NCI-H524 (cell line): ENCODE measurements around the gene UAP1L1.
A peak's percentile ranks its signal among the peaks of the same experiment; 100 is the strongest.

Experiments used
- DNase-seq, 2 experiments: peaks; one replicate each; lab custom pipeline; 2025; lab: John Stamatoyannopoulos, UW

Gene UAP1L1

DNA sequence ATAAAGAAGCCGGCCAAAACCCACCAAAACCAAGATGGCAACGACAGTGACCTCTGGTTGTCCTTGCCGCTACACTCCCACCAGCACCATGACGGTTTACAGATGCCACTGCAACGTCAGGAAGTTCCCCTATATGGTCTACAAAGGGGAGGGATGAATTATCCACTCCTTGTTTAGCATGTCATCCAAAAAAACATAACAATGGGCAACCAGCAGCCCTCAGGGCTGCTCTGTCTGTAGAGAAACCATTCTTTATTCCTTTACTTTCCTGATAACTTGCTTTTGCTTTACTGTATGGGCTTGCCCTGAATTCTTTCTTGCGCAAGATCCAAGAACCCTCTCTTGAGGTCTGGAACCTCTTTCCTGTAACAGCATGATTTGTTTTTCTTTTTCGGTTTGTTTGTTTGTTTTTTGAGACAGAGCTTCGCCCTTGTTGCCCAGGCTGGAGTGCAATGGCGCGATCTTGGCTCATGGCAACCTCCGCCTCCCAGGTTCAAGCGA is 2.0 kb upstream of the UAP1L1 start:
- DNase-seq, result no peak

DNA sequence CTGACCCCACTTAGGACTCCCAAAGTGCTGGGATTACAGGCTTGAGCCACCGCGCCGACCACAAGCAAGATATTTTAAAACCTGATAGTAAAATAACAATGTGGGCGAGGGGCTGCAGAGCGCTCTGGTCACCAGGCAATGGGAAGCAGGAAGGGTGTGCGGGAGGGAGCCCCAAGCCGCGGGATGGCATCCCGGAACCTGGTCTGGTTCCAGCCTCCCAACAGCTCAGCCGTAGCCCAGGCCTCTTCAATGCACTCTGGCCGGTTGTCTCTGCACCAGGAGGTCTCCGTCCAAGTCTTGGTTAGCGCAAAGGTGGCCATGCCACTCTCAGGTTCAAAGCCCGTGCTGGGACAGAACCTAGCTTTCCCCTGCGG is 694 bp upstream of the UAP1L1 start:
- DNase-seq, result no peak

DNA sequence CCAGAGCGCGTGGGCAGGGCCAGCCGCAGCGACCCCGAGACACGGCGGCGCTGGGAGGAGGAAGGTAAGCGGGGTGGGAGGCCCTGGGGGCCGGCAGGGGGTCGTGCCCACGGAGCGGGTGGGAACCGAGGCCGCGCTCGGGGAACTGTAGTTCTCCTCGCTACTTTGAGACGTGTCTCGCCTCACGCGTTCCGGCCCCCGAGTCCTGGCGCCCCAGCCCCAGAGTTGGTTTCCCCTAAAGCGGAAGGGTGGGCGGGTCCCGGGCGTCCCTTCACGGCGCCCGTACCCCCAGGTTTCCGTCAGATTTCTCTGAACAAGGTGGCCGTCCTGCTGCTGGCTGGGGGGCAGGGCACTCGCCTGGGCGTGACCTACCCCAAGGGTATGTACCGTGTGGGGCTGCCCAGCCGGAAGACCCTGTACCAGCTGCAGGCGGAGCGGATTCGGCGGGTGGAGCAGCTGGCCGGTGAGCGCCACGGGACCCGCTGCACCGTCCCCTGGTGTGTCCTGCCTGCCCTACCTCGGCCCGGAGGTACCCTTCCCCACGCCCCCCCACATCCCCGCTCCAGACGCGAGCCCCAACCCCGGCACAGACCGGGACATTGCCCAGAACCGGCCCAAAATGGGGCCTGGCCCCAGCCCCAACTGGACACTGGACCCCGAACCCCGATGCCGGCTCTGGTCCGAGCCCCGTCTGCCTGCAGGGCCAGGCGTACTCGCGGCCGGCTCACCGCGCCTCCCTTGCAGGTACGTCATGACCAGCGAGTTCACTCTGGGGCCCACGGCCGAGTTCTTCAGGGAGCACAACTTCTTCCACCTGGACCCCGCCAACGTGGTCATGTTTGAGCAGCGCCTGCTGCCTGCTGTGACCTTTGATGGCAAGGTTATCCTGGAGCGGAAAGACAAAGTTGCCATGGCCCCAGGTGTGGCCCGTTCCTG is 709 bp downstream of the UAP1L1 start:
- peak in 1 of 2 experiments; percentile 31 for DNase-seq

DNA sequence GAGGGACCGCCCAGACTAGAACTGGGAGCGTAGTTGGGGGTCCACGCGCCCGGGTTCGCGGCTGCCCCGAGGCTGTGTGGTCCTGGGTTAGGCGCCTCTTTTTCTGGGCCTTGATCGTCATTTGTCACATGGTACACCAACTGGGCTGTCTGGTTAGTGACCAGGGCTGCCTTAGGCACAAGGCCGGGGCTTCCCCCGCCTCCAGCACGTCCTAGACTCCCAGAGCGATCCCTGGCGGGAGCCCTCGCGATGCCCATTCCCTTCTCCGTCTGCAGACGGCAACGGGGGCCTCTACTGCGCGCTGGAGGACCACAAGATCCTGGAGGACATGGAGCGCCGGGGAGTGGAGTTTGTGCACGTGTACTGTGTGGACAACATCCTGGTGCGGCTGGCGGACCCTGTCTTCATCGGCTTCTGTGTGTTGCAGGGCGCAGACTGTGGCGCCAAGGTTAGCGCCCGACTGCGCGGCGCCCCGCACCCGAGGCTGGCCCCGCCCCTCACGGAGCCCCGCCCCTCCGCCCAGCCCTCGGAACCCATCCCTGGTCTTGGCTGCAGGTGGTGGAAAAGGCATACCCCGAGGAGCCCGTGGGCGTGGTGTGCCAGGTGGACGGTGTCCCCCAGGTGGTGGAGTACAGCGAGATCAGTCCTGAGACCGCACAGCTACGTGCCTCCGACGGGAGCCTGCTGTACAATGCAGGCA is 1.5 kb downstream of the UAP1L1 start:
- no peak for DNase-seq

DNA sequence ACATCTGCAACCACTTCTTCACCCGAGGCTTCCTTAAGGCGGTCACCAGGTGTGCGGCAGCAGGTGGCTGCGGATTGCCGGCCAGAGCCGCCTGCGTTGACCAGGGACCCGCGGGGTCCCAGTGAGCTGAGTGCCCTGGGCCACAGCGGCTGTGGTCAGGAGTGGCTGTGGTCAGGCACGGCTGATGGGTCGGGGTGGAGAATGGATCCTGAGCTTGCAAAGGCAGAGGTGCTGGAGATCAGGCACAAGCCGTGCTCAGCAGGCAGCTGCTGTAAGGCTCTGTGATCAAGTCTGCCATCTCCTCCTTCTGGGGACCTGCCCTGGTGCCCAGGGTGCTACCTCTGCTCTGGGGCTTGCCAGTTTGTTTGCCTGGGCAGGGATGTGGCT is 2.1 kb downstream of the UAP1L1 start:
- DNase-seq, result no peak

DNA sequence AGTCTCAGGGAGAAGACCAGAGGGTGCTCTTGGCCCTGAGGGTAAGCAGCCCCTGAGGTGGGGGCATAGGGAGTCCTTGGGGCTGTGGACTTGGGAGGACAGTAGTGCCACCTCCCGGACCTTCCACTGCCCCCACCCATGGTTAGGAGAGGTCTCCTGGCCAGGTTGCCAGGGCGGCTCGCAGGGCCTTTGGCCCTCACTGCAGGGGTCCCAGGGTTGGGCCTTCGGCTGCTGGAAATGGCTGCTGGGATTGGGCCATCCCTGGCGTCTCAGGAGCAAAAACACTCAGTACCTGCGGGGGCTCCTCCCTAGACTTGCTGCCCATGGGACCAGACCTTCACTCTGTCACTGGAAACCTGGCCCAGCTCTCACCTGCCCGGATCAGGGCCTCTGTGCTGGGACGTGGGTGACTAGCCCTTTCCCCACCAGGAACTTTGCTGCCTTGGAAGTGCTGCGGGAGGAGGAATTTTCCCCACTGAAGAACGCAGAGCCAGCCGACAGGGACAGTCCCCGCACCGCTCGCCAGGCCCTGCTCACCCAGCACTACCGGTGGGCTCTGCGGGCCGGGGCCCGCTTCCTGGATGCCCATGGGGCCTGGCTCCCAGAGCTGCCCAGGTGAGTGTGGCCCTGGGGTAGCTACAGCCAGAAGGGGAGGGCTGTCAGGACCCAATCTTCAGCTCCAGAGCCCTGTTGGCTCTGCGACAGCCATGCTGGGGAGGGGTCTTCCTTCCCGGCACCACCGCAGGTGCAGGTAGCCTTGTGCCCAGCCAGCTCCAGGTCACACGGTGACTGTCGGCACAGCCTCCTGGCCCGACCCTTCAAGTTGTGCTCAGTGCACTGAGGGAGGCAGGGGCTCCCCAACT is 3.2 kb downstream of the UAP1L1 start:
- no peak for DNase-seq

DNA sequence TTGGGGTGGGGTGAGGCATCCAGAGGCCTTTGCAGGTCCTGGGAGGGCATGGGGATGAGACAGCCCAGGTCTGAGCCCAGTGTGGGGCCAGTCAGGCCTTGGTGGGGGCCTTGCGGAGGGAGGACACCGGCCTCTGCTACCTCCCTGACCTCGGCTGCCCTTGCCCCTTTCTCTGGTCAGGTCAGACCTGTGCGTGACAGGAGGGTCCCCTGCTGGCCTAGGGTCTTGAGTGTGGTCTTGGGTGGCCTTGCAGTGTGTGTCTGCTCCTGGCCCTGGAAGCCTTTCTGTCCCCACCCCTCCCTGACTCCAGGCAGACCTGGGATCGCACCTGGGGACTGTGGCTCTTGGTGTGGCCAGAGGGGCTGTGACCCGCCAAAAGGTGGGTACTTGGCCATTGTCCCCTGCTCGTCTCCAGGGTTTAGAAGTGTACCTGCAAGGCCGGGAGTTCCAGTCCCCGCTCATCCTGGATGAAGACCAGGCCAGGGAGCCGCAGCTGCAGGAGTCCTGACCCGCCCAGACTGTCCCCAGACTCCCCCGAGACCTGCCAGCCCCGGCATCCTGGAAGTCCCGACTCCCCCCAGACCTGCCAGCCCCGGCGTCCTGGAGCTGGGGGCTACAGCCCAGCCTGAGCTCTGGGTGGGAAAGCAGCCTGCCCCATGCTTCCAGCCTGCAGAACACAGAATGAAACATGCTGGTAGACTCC is 5.1 kb downstream of the UAP1L1 start:
- DNase-seq, result no peak

DNA sequence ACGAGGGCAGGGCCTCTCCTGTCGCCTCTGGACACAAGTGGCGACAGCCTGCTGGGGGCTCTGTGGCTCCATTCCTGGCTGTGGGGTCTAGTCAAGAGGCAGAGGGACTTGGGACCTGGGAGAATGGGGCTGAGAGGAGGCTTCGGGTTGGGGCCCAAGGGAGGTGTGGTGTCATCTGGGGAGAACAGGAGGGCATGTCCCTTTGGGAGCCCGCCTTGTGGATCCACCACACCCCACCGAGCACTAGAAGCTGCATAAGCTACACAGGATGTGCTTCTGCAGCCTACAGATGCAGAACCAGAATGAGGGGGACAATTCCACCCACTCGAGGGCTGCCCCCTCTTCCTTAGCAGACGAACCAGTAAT is 5.6 kb downstream of the UAP1L1 start:
- no peak for DNase-seq

DNA sequence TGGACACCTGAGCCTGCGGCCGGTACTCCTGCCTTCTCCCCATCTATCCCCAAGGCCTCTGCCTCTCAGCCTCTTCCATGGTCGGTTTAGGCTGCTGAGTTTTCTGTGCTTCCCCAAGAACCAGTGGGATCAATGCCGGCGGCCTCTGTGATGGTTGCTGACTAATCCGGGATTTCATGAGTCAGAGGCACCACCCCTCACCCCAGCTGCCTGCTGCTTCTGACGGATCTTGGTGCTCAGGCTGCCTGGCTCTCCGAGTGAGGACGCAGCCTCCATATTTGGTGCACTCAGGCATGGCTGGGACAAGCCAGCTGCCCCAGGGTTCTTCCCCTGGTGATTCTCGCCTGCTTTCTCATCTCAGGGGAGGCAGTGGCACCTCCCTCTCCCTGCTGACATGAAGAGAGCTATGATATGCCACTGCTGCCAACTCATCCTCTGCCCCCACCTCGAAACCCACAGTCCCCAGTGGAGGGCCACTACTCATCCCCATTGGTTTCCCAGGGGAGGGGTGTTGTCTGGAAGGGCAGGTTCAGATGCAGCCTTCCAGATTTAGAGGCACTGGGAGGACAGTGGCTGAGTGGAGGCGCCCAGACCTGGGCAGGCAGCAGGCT is 6.2 kb downstream of the UAP1L1 start:
- DNase-seq, result peak; percentile 39 to 76

DNA sequence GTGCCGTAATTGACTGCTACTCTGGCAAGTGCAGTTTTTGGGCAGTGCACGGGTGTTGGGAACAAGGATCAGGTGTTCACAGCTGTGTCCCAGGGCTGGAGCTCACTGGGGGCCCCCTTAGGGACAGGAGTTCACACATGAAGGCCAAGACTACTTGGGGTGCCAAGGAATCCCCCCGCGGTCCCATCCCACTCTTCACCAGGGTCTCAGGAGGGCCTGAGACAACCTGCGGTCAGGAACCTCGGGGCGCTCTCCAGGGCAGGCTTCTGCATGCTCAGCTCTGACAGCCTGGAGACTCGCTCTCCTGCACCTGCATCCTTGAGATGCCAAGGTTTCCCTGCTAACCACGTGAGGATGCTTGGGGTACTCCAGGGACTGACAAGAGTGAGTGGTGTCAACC is 7.2 kb downstream of the UAP1L1 start:
- no peak for DNase-seq

DNA sequence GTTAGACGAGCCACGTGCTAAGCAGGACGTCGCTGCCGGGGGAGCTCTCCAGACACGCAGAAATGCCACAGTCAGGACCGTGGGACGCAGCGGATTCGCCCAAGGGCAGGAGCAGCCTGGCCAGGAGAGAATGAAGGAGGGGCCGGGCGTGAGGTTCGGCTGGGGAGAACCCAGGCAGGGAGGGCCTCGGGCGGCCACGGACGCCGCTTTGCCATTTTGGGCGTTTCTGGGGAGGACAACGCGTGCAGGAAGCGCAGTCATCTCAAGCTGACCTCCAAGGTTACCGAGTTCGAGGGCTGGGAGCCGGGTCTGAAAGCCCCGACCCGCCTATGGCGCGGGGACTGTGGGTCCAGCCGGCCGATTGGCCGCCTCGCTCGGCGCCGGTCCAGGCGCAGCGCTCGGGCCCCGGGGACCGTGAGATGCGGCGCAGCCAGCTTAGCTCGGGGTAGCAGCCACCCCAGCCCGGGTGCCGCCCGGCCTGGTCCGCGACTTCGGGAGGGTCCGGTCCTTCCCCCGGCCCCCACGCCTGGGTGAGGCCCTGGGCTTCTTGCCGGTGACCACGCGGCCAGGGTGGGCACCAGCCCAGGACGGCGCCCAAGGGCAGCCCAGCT is 8.7 kb downstream of the UAP1L1 start:
- no peak for DNase-seq

DNA sequence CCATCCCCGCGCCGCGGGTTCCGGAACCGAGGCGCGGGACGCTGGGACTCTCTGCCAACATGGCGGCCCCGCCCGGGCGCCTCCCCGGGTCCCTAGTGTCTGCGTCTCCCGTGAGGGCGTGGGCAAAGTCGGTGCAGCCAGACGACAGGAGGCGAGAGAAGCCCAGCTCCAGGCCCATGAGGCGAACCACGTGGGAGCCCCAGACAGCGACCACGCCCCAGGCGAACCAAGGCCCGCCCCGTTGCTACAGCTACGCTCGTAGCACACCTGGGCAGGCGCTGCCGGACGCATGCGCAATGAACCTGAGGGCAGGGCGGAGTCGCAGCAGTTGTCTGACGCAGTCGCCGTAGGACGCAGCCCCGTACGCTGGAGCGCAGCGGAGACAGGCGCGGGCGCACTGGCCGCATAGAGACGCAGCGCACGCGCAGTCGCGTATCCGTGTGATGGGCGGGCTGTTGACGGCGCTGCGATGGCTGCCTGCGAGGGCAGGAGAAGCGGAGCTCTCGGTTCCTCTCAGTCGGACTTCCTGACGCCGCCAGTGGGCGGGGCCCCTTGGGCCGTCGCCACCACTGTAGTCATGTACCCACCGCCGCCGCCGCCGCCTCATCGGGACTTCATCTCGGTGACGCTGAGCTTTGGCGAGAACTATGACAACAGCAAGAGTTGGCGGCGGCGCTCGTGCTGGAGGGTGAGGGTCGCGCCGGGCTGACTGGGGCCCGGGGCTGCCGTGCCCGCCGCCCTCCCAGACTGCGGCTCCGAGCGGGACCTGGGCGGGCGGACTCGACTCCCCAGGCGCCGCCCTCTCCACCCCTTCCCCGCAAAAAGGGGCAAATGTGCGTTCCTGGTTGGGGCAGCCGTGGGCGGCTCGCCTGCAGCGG is 9.5 kb downstream of the UAP1L1 start, which contains the start of gene MAN1B1:
Gene MAN1B1 (plus strand): TSS at position 455 of the 878 bp plus-strand sequence. CDS start 15 bp downstream, at position 470.
- DNase-seq, result peak; percentile 99 to 100

DNA sequence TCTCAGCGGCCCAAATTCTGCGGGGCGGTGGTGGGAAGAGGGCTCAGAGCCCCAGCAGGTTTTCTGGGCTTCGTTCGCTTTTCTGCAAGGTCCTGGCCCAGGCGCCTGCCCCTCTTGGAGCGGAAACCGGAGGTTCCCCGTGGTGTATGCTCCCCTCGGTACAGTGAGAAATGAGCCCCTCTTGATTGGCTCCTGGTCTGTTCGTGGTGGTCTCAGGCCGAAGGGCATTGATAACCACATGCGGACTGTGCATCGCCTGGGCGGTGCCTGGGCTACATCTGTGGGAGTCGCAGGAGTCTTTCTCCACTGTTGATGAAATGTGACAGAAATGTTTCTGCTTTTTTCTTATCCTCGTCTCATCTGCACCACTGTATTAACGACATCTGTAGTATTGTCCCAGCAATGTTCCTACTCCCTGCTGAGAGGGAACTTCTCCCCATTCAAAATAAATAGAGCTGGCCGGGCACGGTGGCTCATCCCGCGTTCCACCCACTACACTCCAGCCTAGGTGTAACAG is 10.2 kb downstream of the UAP1L1 start:
- no peak for DNase-seq

DNA sequence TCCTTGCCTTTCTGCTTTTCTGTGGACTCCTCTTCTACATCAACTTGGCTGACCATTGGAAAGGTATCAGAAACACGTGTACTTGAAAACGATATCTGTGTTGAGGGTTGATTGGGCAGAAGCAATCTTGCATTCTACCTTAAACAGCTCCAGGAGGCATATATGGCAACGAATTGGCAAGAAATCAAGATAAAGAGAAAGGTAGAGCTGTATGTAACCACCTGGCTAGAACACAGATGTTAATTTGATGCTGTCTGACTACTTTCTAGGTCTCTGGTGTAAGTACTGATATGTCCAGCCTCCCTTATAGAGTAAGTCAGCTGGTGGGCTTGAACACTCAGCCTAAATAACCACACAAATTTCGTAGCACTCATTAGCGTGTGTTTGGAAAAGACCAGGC is 10.8 kb downstream of the UAP1L1 start:
- DNase-seq, result no peak

DNA sequence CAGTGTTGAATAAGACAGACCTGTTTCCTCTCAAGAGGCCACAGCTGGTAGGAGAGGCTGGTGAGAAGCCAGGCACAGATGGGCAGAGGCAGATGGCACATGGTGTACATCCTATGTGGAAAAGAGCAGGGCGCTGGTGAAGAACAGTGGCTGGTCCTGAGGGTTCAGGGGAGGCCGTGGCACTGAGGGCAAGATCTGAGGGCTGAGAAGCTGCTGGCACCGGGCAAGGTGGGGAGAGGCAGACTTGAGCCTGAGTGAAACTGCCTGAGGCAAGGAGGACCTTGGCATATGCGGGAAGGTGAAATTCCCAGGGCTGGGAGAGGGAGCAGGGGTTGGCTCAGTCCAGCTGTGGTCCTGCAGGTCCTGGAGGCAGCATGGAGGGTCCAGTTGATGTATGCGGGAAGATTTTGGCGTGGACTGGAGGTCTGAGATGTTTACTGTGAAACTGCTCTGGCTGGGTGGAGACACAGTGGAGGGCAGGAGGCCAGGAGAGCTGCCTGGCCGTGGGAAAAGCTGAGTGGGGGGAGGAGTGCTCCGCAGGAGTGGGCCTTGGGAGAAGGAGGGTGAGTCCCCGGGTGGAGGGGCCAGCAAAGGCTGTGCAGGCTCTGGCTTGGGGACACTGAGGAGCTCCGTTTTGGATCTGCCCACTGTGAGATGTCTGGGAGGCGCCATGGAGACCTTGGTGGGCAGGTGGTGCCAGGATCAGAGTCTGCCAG is 12.1 kb downstream of the UAP1L1 start:
- peak; percentile 89 to 95 for DNase-seq

DNA sequence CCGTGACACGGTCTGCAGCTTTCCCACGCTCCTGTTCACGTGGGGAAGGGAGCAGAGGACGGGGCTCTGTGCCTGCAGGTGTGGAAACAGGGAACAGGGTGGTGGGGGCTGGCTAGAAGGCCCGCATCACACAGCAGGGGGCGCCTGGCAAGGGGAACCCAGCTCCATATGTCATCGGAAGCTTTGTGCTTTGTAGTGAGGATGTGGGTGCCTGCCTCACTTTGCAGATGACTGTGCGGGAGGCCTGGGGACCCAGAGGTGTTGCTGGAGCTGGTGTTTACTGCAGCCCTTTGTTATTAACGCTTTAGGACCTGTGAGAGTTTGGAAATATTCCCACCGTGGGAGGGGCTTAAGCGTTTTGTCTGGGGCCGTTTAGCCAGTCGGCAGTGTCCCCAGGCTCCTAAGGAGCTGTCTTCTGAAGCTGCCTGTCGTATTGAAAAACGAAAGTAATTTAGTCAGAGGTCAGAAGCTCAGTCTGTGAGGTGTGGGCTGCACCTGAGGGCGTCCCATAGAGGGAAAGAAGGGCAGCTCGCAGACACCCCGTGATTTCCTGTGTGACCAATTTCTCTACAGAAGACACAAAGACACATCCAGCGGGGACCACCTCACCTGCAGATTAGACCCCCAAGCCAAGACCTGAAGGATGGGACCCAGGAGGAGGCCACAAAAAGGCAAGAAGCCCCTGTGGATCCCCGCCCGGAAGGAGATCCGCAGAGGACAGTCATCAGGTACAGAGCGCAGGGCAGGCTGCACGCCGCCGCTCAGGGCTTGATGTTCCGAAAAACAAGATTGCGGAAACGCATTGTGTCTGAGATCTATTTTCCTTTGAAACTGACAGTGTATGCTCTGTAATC is 18.6 kb downstream of the UAP1L1 start:
- DNase-seq, result peak; percentile 19 to 63

DNA sequence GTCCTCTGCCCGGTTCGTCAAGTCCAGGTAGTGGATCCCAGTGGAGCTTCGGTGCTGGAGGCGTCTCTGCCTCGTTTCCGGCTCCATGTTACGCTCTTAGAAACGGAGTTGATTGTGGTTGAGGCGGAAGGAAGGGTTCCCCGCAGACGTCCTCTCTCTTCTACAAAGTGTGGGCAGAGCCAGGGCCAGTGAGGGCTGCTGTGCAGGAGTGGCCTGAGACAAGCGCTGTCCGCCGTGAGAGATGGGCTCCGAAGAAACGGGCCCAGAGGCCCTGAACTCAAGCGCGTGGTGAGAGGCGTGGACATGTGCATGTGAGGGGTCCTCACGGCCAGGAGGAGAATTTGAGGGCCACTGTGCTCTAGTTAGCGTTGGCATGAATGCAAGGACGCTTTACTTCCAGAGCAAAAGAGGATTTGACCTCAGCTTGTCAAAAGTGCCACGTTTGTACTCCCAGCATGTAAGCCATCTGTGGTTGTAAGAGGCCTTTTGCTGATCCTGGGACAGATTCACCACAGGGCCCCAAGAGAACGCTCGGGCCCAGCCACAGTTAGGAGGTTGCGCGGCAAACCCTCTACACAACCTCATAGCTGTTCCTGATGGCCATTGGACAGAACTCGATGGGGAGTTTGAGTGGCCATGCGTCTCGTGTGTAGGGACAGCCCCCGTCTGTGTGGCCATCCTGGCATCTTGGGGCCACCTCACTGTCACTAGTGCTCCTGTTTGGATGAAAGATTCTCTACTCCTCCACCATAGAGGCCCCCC is 19.6 kb downstream of the UAP1L1 start:
- DNase-seq, result no peak
